Mesenchymal stem cell (in vitro differentiated cells and primary cell): ENCODE results near the gene MRFAP1.

ENCODE experiments used
- DNase-seq: peaks from one replicate; pipeline ENCODE4 v3.0.0-alpha.2; 2013
- H2AFZ ChIP-seq: one replicate; pipeline ENCODE4 v1.6.1; 2013; ENCODE audit warnings: low read depth, mild to moderate bottlenecking, control low read depth, inconsistent platforms, low read length, moderate library complexity
- H2AK5ac ChIP-seq: 2 replicates; pipeline ENCODE4 v1.6.1; 2013; ENCODE audit warnings: low read length, moderate library complexity, mild to moderate bottlenecking, inconsistent platforms; ENCODE audit not compliant: severe bottlenecking
- H2BK120ac ChIP-seq: one replicate; pipeline ENCODE4 v1.6.1; 2013; ENCODE audit warnings: low read depth, mild to moderate bottlenecking, inconsistent platforms, low read length, moderate library complexity
- H2BK12ac ChIP-seq, 2 experiments: one replicate each; pipeline ENCODE4 v1.6.1; 2013; ENCODE audit warnings: inconsistent platforms in 2 of 2, low read length in 2 of 2, mild to moderate bottlenecking in 2 of 2, moderate library complexity in 2 of 2, control low read depth in 1 of 2
- H2BK15ac ChIP-seq: one replicate; pipeline ENCODE4 v1.6.1; 2013; ENCODE audit warnings: mild to moderate bottlenecking, low read depth, inconsistent platforms; ENCODE audit not compliant: poor library complexity, severe bottlenecking
- H2BK5ac ChIP-seq: 2 replicates; pipeline ENCODE4 v1.6.1; 2013; ENCODE audit warnings: low read depth, mild to moderate bottlenecking, low read length, control low read depth, inconsistent platforms; ENCODE audit not compliant: poor library complexity, severe bottlenecking
- H3K14ac ChIP-seq, 2 experiments: one replicate each; pipeline ENCODE4 v1.6.1; 2013; ENCODE audit warnings: inconsistent platforms in 2 of 2, low read length in 2 of 2, control low read depth in 1 of 2, mild to moderate bottlenecking in 1 of 2, moderate library complexity in 1 of 2
- H3K18ac ChIP-seq, 2 experiments: one replicate each; pipeline ENCODE4 v1.6.1; 2013; ENCODE audit warnings: inconsistent platforms in 2 of 2, low read length in 2 of 2, control low read depth in 1 of 2, low read depth in 1 of 2, mild to moderate bottlenecking in 1 of 2
- H3K23ac ChIP-seq, 2 experiments: one replicate each; pipeline ENCODE4 v1.6.1; 2013; ENCODE audit warnings: inconsistent platforms in 2 of 2, low read length in 2 of 2, mild to moderate bottlenecking in 2 of 2, moderate library complexity in 2 of 2, control low read depth in 1 of 2
- H3K27ac ChIP-seq: 2 replicates; pipeline ENCODE4 v1.5.1; 2013; ENCODE audit warnings: mild to moderate bottlenecking, moderate library complexity, low read length, control low read depth, inconsistent platforms; ENCODE audit not compliant: poor library complexity, severe bottlenecking
- H3K27me3 ChIP-seq, 2 experiments: 2 replicates each; pipeline versions ENCODE4 v1.6.1 to v1.7.0; 2013; ENCODE audit warnings: low read length in 2 of 2, mild to moderate bottlenecking in 2 of 2, moderate library complexity in 2 of 2, control low read depth in 1 of 2, inconsistent platforms in 1 of 2; ENCODE audit not compliant: control insufficient read depth in 1 of 2, insufficient read depth in 1 of 2
- H3K36me3 ChIP-seq, 2 experiments: 2 replicates each; pipeline versions ENCODE4 v1.6.1 to v1.7.0; 2013; ENCODE audit warnings: low read length in 2 of 2, control low read depth in 1 of 2, inconsistent platforms in 1 of 2, low read depth in 1 of 2, mild to moderate bottlenecking in 1 of 2; ENCODE audit not compliant: insufficient read depth in 2 of 2, control insufficient read depth in 1 of 2
- H3K4ac ChIP-seq, 2 experiments: one replicate each; pipeline ENCODE4 v1.6.1; 2013; ENCODE audit warnings: inconsistent platforms in 2 of 2, low read length in 2 of 2, mild to moderate bottlenecking in 2 of 2, moderate library complexity in 2 of 2, control low read depth in 1 of 2, low read depth in 1 of 2
- H3K4me1 ChIP-seq: 2 replicates; pipeline ENCODE4 v1.6.1; 2013; ENCODE audit warnings: low read depth, low read length, control low read depth; ENCODE audit not compliant: control insufficient read depth, insufficient read depth
- H3K4me2 ChIP-seq: 2 replicates; pipeline ENCODE4 v1.6.1; 2013; ENCODE audit warnings: low read length, mild to moderate bottlenecking, inconsistent platforms; ENCODE audit not compliant: poor library complexity, severe bottlenecking
- H3K4me3 ChIP-seq, 2 experiments: 2 replicates each; pipeline versions ENCODE4 v1.5.1 to v1.7.0; 2013; ENCODE audit warnings: low read length in 2 of 2, mild to moderate bottlenecking in 2 of 2, control low read depth in 1 of 2, low read depth in 1 of 2; ENCODE audit not compliant: insufficient read depth in 1 of 2
- H3K79me1 ChIP-seq: replicated peaks from 2 replicates; pipeline ENCODE4 v1.6.1; 2013; ENCODE audit warnings: mild to moderate bottlenecking, control low read depth, low read length, inconsistent platforms; ENCODE audit not compliant: poor library complexity, severe bottlenecking
- H3K9ac ChIP-seq: 2 replicates; pipeline ENCODE4 v1.7.0; 2013; ENCODE audit warnings: mild to moderate bottlenecking, low read length, moderate library complexity
- H3K9me3 ChIP-seq: 2 replicates; pipeline ENCODE4 v1.7.0; 2013; ENCODE audit warnings: mild to moderate bottlenecking, low read length; ENCODE audit not compliant: control insufficient read depth
- H4K8ac ChIP-seq: one replicate; pipeline ENCODE4 v1.6.1; 2013; ENCODE audit warnings: inconsistent platforms, mild to moderate bottlenecking, low read length, moderate library complexity
- H4K91ac ChIP-seq: one replicate; pipeline ENCODE4 v1.6.1; 2013; ENCODE audit warnings: mild to moderate bottlenecking, low read length, inconsistent platforms
- WGBS: methylation state at CpG from one replicate; pipeline ENCODE4 v1.1.7; 2013; ENCODE audit warnings: mixed read lengths; 5-methylcytosine and 5-hydroxymethylcytosine counted together

The MRFAP1 gene

DNA sequence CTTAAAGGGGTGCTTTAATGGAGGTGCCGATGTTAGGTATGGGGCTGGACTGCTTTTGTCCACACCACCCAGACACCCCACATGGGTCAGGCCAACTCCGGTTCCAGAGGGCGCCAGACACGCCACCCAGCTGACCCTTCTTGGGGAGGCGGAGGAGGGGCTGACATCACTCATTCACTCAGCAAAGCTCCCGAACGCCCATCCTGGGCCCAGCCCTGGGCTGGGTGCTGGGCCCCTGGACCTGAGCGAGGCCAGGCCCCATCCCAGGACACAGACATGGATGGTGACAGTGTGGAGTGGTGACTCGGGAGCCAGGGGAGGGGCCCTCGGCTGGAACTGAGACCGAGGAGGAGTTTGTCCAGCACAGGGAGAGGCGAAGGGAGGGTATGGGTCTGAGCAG, 37.4 kb upstream of the MRFAP1 start:
- H3K4me2 ChIP-seq, result no peak overlapping the region
- DNase-seq, result no peak
- H2AK5ac ChIP-seq, result no peak overlapping the region
- no peak overlapping the region for H2BK120ac ChIP-seq
- H3K14ac ChIP-seq, result no peak overlapping the region
- no peak overlapping the region for H3K9ac ChIP-seq
- H3K18ac ChIP-seq, result no peak overlapping the region
- no peak overlapping the region for H4K8ac ChIP-seq
- peaks cover 64 to 72% of the 10 kb centered on the region in 2 experiments for H3K36me3 ChIP-seq
- H2AFZ ChIP-seq, result no peak overlapping the region
- H2BK5ac ChIP-seq, result no peak overlapping the region
- H3K23ac ChIP-seq, result no peak overlapping the region
- no peaks in the 10 kb centered on the region for H3K79me1 ChIP-seq
- H3K4me1 ChIP-seq, result no peaks in the 10 kb centered on the region
- H3K9me3 ChIP-seq, result peaks cover 15% of the 10 kb centered on the region
- H2BK15ac ChIP-seq, result no peak overlapping the region
- no peak overlapping the region for H3K4me3 ChIP-seq
- H4K91ac ChIP-seq, result no peak overlapping the region
- 84% methylated on average over 8 of the region's 12 CpGs for WGBS
- no peak overlapping the region for H3K4ac ChIP-seq
- no peak overlapping the region for H3K27ac ChIP-seq
- H3K27me3 ChIP-seq, result no peaks in the 10 kb centered on the region
- no peak overlapping the region for H2BK12ac ChIP-seq

DNA sequence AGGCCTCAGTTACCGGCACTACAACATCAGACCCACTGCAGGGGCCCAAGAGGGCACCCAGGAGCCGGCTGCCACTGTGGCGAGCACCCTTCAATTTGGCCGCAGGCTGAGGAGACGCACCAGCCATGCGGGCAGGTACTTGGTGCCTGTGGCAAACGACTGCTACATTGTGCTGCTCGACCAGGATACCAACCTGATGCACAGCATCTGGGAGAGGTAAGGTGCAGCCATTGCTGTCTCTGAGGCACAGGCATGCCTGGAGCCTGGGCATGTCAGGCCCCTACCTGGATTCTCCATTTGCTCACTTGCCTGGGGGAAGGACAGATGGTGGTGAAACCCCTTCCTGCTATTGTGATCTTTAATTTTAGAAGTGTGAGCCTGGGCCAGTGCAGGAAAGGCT, 35.4 kb upstream of the MRFAP1 start:
- Histone ChIP-seq H4K91ac (no peak overlapping the region), H2BK12ac (no peak overlapping the region), H3K14ac (no peak overlapping the region), H3K27me3 (no peaks in the 10 kb centered on the region), H3K79me1 (no peaks in the 10 kb centered on the region), H3K36me3 (peaks cover 72 to 75% of the 10 kb centered on the region in 2 experiments), H3K4ac (no peak overlapping the region), H3K9me3 (peaks cover 15% of the 10 kb centered on the region), H3K18ac (no peak overlapping the region), H3K4me1 (no peaks in the 10 kb centered on the region), H3K9ac (no peak overlapping the region), H4K8ac (no peak overlapping the region), H2BK5ac (no peak overlapping the region), H2AK5ac (no peak overlapping the region), H3K23ac (no peak overlapping the region), H3K27ac (no peak overlapping the region), H3K4me2 (no peak overlapping the region), H2BK120ac (no peak overlapping the region), H2BK15ac (no peak overlapping the region), H3K4me3 (peak overlapping the region in 1 of 2 experiments; percentile 10), H2AFZ (no peak overlapping the region)
- WGBS, result 97% methylated on average over 8 of the region's 8 CpGs
- DNase-seq, result no peak

DNA sequence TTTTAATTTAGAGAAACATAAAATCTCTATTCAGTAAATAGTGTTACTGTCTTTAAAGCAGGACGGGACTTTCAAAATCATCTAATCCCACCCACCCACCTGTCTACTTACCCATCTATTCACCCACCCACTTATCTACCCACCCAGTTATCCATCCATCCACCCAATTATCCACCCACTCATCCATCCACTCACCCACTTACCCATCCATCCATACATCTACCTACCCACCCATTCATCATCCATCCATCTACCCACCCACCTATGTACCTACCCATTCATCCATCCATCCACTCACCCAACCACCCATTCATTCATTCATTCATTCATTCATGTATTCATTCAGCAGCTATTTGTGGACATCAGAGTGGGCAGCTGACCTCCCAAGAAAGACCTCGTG, 34.9 kb upstream of the MRFAP1 start:
- H3K9me3 ChIP-seq, result peaks cover 15% of the 10 kb centered on the region
- no peak overlapping the region for H2BK5ac ChIP-seq
- WGBS, result 97% methylated on average over 2 of the region's 2 CpGs
- H2BK12ac ChIP-seq, result no peak overlapping the region
- DNase-seq, result no peak
- no peaks in the 10 kb centered on the region for H3K27me3 ChIP-seq
- H3K36me3 ChIP-seq, result peaks cover 72 to 73% of the 10 kb centered on the region in 2 experiments
- H3K14ac ChIP-seq, result no peak overlapping the region
- no peak overlapping the region for H3K4ac ChIP-seq
- H3K4me2 ChIP-seq, result no peak overlapping the region
- no peaks in the 10 kb centered on the region for H3K79me1 ChIP-seq
- H3K4me3 ChIP-seq, result no peak overlapping the region
- no peak overlapping the region for H3K18ac ChIP-seq
- no peak overlapping the region for H3K27ac ChIP-seq
- no peak overlapping the region for H2BK120ac ChIP-seq
- H3K9ac ChIP-seq, result no peak overlapping the region
- H2AK5ac ChIP-seq, result no peak overlapping the region
- no peaks in the 10 kb centered on the region for H3K4me1 ChIP-seq
- H3K23ac ChIP-seq, result no peak overlapping the region
- H2BK15ac ChIP-seq, result no peak overlapping the region
- no peak overlapping the region for H4K8ac ChIP-seq
- no peak overlapping the region for H2AFZ ChIP-seq
- no peak overlapping the region for H4K91ac ChIP-seq

DNA sequence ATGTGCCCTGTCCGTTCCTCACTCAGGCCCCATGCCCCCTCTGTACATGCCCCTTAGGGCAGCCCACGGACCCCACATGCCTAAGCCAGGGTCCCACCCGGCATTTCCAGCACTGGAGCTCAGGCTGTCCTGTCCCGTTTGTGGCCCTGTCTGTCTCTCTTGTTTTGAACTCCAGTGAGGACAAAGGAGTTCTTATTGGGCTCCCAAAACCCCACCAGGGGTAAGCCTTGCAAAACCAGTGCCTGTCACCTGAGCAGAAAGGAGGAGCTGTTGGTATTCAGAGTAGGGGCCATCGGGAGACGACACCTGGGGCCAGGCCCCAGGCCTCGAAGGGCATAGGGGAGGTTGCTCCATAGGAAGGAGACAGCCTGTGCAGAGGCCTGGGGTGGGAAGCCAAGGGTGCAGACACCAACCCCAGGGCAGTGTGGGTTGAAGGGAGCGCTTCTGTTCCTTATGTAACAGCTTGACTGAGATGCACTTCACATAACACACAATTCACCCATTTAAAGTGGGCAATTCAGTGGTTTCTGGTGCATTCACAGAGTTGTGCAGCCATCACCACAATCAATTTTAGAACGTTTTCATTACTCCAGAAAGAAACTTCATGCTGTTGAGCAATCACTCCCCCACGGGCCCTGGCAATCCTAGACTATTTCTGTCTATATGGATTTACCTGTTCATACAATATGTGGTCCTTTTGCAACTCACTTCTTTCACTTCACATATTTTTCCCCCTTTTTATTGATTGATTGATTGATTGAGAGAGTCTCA, 33.8 kb upstream of the MRFAP1 start:
- H2AK5ac ChIP-seq, result no peak overlapping the region
- H3K4me1 ChIP-seq, result no peaks in the 10 kb centered on the region
- DNase-seq, result no peak
- H3K79me1 ChIP-seq, result no peaks in the 10 kb centered on the region
- H3K27ac ChIP-seq, result no peak overlapping the region
- no peak overlapping the region for H3K23ac ChIP-seq
- H3K4ac ChIP-seq, result no peak overlapping the region
- H2AFZ ChIP-seq, result no peak overlapping the region
- no peak overlapping the region for H3K9ac ChIP-seq
- no peak overlapping the region for H4K91ac ChIP-seq
- H3K18ac ChIP-seq, result no peak overlapping the region
- H3K9me3 ChIP-seq, result peaks cover 15% of the 10 kb centered on the region
- no peaks in the 10 kb centered on the region for H3K27me3 ChIP-seq
- WGBS, result 91% methylated on average over 9 of the region's 10 CpGs
- no peak overlapping the region for H3K14ac ChIP-seq
- no peak overlapping the region for H2BK5ac ChIP-seq
- no peak overlapping the region for H2BK15ac ChIP-seq
- H3K4me2 ChIP-seq, result no peak overlapping the region
- H3K36me3 ChIP-seq, result peaks cover 74 to 78% of the 10 kb centered on the region in 2 experiments
- no peak overlapping the region for H4K8ac ChIP-seq
- H3K4me3 ChIP-seq, result no peak overlapping the region
- H2BK12ac ChIP-seq, result no peak overlapping the region
- H2BK120ac ChIP-seq, result no peak overlapping the region
